Naive B cell (primary cell): Measurements from ENCODE around the gene BOLL. TPM values are rescaled to one million over a fixed set of nuclear protein-coding genes. Genes with fewer than 3 reads are reported as not detected.

Source experiments
- ATAC-seq, 2 donors: fragments of 150-1000 bp; cut with Tn5 transposase; 2 replicates each; pipeline ENCODE4 v1.10.0; 2021; ENCODE audit warnings: low read depth in 2 of 2, mild to moderate bottlenecking in 2 of 2, moderate library complexity in 2 of 2
- DNase-seq: peaks from one replicate; pipeline ENCODE4 v3.0.0; 2022
- H3K27ac Mint-ChIP-seq, 6 donors: one replicate each; pipeline ENCODE4 v1.8.0; 2020 to 2022; ENCODE audit warnings: mild to moderate bottlenecking in 6 of 6, mixed read lengths in 6 of 6, moderate library complexity in 5 of 6, inconsistent platforms in 2 of 6
- H3K27me3 Mint-ChIP-seq, 3 donors: one replicate each; pipeline ENCODE4 v1.8.0; 2021 to 2022; ENCODE audit warnings: mixed read lengths in 3 of 3, mild to moderate bottlenecking in 1 of 3
- H3K36me3 Mint-ChIP-seq, 2 donors: one replicate each; pipeline ENCODE4 v1.8.0; 2020 to 2022; ENCODE audit warnings: mixed read lengths in 2 of 2, inconsistent platforms in 1 of 2, mild to moderate bottlenecking in 1 of 2
- H3K4me1 Mint-ChIP-seq, 3 donors: one replicate each; pipeline ENCODE4 v1.8.0; 2020 to 2022; ENCODE audit warnings: mixed read lengths in 3 of 3, inconsistent platforms in 1 of 3, mild to moderate bottlenecking in 1 of 3, moderate library complexity in 1 of 3
- H3K4me3 Mint-ChIP-seq, 8 donors: one replicate each; pipeline ENCODE4 v1.8.0; 2020 to 2022; ENCODE audit warnings: mild to moderate bottlenecking in 8 of 8, mixed read lengths in 8 of 8, moderate library complexity in 8 of 8, inconsistent platforms in 2 of 8
- H3K9me3 Mint-ChIP-seq, 7 donors: one replicate each; pipeline ENCODE4 v1.8.0; 2020 to 2022; ENCODE audit warnings: mixed read lengths in 7 of 7, mild to moderate bottlenecking in 5 of 7, inconsistent platforms in 2 of 7, moderate library complexity in 1 of 7
- polyA plus RNA-seq, 6 donors: library from polyadenylated mRNA; unstranded; fragments of 300-500 nt; fragmentation: Illumina TruSeq; gene quantifications; one replicate each; pipeline ENCODE4 v1.2.3, GENCODE V29; 2021; ENCODE audit warnings: low read depth in 6 of 6

BOLL gene
- polyA plus RNA-seq, 6 donors from 2014 or later = not detected

DNA sequence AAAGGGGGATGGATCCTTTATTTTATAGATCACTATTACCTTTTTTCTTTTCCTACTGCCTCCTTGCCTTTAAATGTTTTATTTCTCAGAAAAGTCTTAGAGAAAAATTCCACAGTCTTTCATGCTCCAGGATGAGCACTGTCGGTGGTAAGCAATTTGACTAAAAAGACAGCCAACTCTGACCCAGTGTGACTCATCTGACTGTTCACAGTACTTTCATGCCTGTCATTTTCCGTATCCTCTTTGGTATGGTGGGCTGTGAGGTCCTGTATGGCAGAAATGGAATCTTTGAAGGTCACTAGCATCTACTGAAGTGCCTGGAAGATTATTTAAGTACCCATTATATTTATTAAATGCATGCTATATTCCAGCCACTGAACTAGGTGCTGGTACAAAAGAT, 107.6 kb downstream of the BOLL start:
- no peak overlapping the region for H3K4me3 Mint-ChIP-seq
- H3K27me3 Mint-ChIP-seq = peaks cover 15 to 29% (median 16%) of the 10 kb centered on the region in 3 donors
- H3K27ac Mint-ChIP-seq = no peak overlapping the region
- H3K4me1 Mint-ChIP-seq = no peaks in the 10 kb centered on the region
- DNase-seq (no peak), ATAC-seq (no peak)
- H3K36me3 Mint-ChIP-seq = no peaks in the 10 kb centered on the region
- peaks cover 0 to 3% (median 0%) of the 10 kb centered on the region in 7 donors for H3K9me3 Mint-ChIP-seq

- ATAC-seq (no peak), DNase-seq (no peak)
- H3K27me3 Mint-ChIP-seq = peaks cover 16 to 27% (median 19%) of the 10 kb centered on the region in 3 donors
- H3K9me3 Mint-ChIP-seq = no peaks in the 10 kb centered on the region
- H3K4me1 Mint-ChIP-seq = no peaks in the 10 kb centered on the region
- H3K27ac Mint-ChIP-seq = no peak overlapping the region
- no peaks in the 10 kb centered on the region for H3K36me3 Mint-ChIP-seq
- no peak overlapping the region for H3K4me3 Mint-ChIP-seq
These were observed 108.1 kb downstream of the BOLL start for GRCh38 chr2:197677056-197677455.

Other genes starting within 250 kb of the BOLL start
- under 1 TPM in 3 of 6 donors, not detected in 3; 0.05 to 0.20 (median 0.15) TPM for gene RFTN2, start 109.7 kb downstream of the BOLL start, polyA plus RNA-seq
- gene MARS2, start 80.0 kb downstream of the BOLL start, polyA plus RNA-seq = 1 to 10 TPM; 6.5 to 9.9 (median 8.0) TPM
- gene PLCL1, start 19.3 kb upstream of the BOLL start, polyA plus RNA-seq = under 1 TPM in 3 of 6 donors, not detected in 3; 0.05 to 0.25 (median 0.11) TPM